Hematopoietic multipotent progenitor cell treated with erythropoietin and hydrocortisone succinate and interleukin-3 and kit ligand, for 8 days (in vitro differentiated cells): ENCODE results near the gene SEMA4C.
A peak's percentile ranks its signal among the peaks of the same experiment; 100 is the strongest.
"Not testable (repeated sequence)": the region's sequence is repeated elsewhere in the genome, so short reads cannot be mapped to it uniquely, and the experiment has no call there.

Source experiments
- DNase-seq: peaks from one replicate; pipeline ENCODE4 v3.0.0-alpha.2; 2015

The SEMA4C gene

GRCh38 chr2:96864343-96865091 lies 5.4 kb downstream of the SEMA4C start:
- no peak for DNase-seq

GRCh38 chr2:96863575-96864342 lies 6.1 kb downstream of the SEMA4C start:
- no peak for DNase-seq

- not testable (repeated sequence) for DNase-seq
Measured at GRCh38 chr2:96863056-96863455, 6.8 kb downstream of the SEMA4C start.

GRCh38 chr2:96861074-96861473 lies 8.8 kb downstream of the SEMA4C start:
- DNase-seq: no peak

- DNase-seq: no peak
Measured at GRCh38 chr2:96860065-96861029, 9.5 kb downstream of the SEMA4C start.

- DNase-seq: no peak
Measured at GRCh38 chr2:96859681-96860064, 10.2 kb downstream of the SEMA4C start.

- no peak for DNase-seq
Measured at GRCh38 chr2:96859099-96859649, 10.7 kb downstream of the SEMA4C start.

- peak; percentile 97 for DNase-seq
Measured at GRCh38 chr2:96857667-96858372, 12.1 kb downstream of the SEMA4C start, which contains the start of gene ANKRD39. TSS of gene ANKRD39 (minus strand) at chr2:96858016. CDS start at chr2:96857987, 29 bp downstream.

GRCh38 chr2:96856776-96857666 lies 12.9 kb downstream of the SEMA4C start:
- DNase-seq: peak; percentile 62

- no peak for DNase-seq
Measured at GRCh38 chr2:96853321-96853720, 16.6 kb downstream of the SEMA4C start.

GRCh38 chr2:96852667-96853066 lies 17.2 kb downstream of the SEMA4C start:
- no peak for DNase-seq

- no peak for DNase-seq
Measured at GRCh38 chr2:96848264-96848663, 21.6 kb downstream of the SEMA4C start.

GRCh38 chr2:96847586-96847985 lies 22.3 kb downstream of the SEMA4C start:
- DNase-seq: no peak

GRCh38 chr2:96846825-96847224 lies 23.1 kb downstream of the SEMA4C start:
- DNase-seq: no peak

- DNase-seq: no peak
Measured at GRCh38 chr2:96844405-96844808, 25.5 kb downstream of the SEMA4C start.

- DNase-seq: no peak
Measured at GRCh38 chr2:96843538-96844268, 26.2 kb downstream of the SEMA4C start, which contains the start of gene ANKRD23. TSS of gene ANKRD23 (minus strand) at chr2:96844021. CDS start at chr2:96843992, 29 bp downstream.

- DNase-seq: no peak
Measured at GRCh38 chr2:96842600-96842999, 27.3 kb downstream of the SEMA4C start.

GRCh38 chr2:96841701-96842495 lies 28.0 kb downstream of the SEMA4C start:
- DNase-seq: no peak
